Measurements from ENCODE around the gene C11orf24. TPM values are rescaled to one million over a fixed set of nuclear protein-coding genes. Genes with fewer than 3 reads are reported as not detected.

C11orf24 gene
- total and polyA plus RNA-seq, 2 of the 4 experiments (the other 2 are of a cell fraction) = 42.5 to 135 TPM

GRCh38 chr11:68270196-68271022, 1.4 kb downstream of the C11orf24 start:
- peak overlapping the region; percentile 40; the same call in 1 of the 2 replicates for H2BK120ac ChIP-seq (ENCODE audit: low read depth, low read length)
- H3K9me1 ChIP-seq (ENCODE audit: insufficient read depth, low read length) = peaks cover 25% of the 10 kb centered on the region
- H2BK5ac ChIP-seq (ENCODE audit: low read depth, low read length, poor library complexity, severe bottlenecking) = peak overlapping the region; percentile 90
- peak overlapping the region; percentile 57 to 72; a peak in 3 of 4 replicates for H4K8ac ChIP-seq (ENCODE audit: low read depth in 2 of 2, low read length in 2 of 2)
- no peaks in the 10 kb centered on the region for H3K9me3 ChIP-seq (ENCODE audit: control insufficient read depth, insufficient read depth, low read length)
- peak overlapping the region; percentile 31; the same call in 1 of the 2 replicates for H4K5ac ChIP-seq (ENCODE audit: low read depth, low read length)
- no peak overlapping the region for H2AFZ ChIP-seq (replicated peaks; ENCODE audit: low read length, poor library complexity)
- ATAC-seq (ENCODE audit: low read depth) = no peak
- H3K79me1 ChIP-seq (ENCODE audit: low read depth in 1 of 2, low read length in 2 of 2) = peaks cover 29 to 65% of the 10 kb centered on the region in 2 experiments
- POLR2A ChIA-PET (ENCODE audit: unreplicated experiment) = interaction anchor here (0.5 kb wide), 1 partner anchor 38 kb away, joined by 8 read pairs; no protein-coding TSS in a partner anchor
- H2BK20ac ChIP-seq (ENCODE audit: low read depth, low read length) = peak overlapping the region; percentile 40; the same call in 1 of the 2 replicates
- peak overlapping the region; percentile 78 for H4K91ac ChIP-seq (ENCODE audit: insufficient read depth, low read depth, low read length)
- intact Hi-C loops (cut with micrococcal nuclease) = loop anchor here (1.0 kb wide), 4 partner anchors 27 to 177 kb away; no protein-coding TSS in a partner anchor
- H3K4me1 ChIP-seq (ENCODE audit: control insufficient read depth, insufficient read depth, low read length) = peaks cover 10% of the 10 kb centered on the region
- peak overlapping the region; percentile 88 for H3K56ac ChIP-seq (ENCODE audit: extremely low read depth, insufficient read depth, low read length)
- H3K23ac ChIP-seq (ENCODE audit: low read depth, low read length) = peak overlapping the region; percentile 89
- no peaks in the 10 kb centered on the region for H3K27me3 ChIP-seq (ENCODE audit: control insufficient read depth, insufficient read depth, low read length)
- H3K9ac ChIP-seq (ENCODE audit: low read depth, low read length) = peak overlapping the region; percentile 88
- peaks cover 23% of the 10 kb centered on the region for H3K36me3 ChIP-seq (ENCODE audit: control insufficient read depth, insufficient read depth, low read length)
- peak overlapping the region; percentile 76 for H3K27ac ChIP-seq (ENCODE audit: insufficient read depth, low read length)
- H3K4me2 ChIP-seq (ENCODE audit: low read depth, low read length) = peak overlapping the region; percentile 78
- no peak for DNase-seq
- CTCF ChIA-PET = interaction anchor here (0.6 to 1.1 kb wide), 5 partner anchors 13 to 109 kb away, joined by 3 read pairs; no protein-coding TSS in a partner anchor
- peak overlapping the region; percentile 75 for H3K4me3 ChIP-seq (ENCODE audit: insufficient read depth, low read depth, low read length)
- peak overlapping the region; percentile 3; the same call in 1 of the 2 replicates for H3K18ac ChIP-seq (ENCODE audit: low read depth, low read length)
- dilution Hi-C loops (cut with HindIII; ENCODE audit: low sequenced_read_pairs, unreplicated experiment) = no loop called here
- no CpG with 5 or more reads among the region's 8 CpGs for WGBS, 2 experiments (ENCODE audit: extremely low coverage in 2 of 2, insufficient read length in 1 of 2)
- in situ Hi-C loops (cut with MboI; ENCODE audit: low sequenced_read_pairs) = no loop called here
- TSS peak; percentile 37 for BruUV-seq (replicated peaks)
- H2AK5ac ChIP-seq (ENCODE audit: low read depth, low read length) = peak overlapping the region; percentile 94
- peak overlapping the region; percentile 80 for H2AK9ac ChIP-seq (replicated peaks; ENCODE audit: low read depth, low read length, poor library complexity)
- H4K20me1 ChIP-seq (ENCODE audit: insufficient read depth, low read length) = peaks cover 47% of the 10 kb centered on the region
- peak overlapping the region; percentile 73; the same call in 2 of the 3 replicates for H2BK15ac ChIP-seq (ENCODE audit: low read depth, low read length)
- peak overlapping the region; percentile 96 for H3K4ac ChIP-seq (ENCODE audit: low read depth, low read length)
- H3K14ac ChIP-seq (replicated peaks; ENCODE audit: low read depth, low read length) = peak overlapping the region; percentile 98
- no peak for TF ChIP-seq MAZ (IDR thresholded peaks at IDR 0.05; ENCODE audit: borderline replicate concordance, low read depth, low read length)
- TF ChIP-seq USF2 (IDR thresholded peaks at IDR 0.05; ENCODE audit: low read depth, low read length) = no peak
- TF ChIP-seq MAFK (IDR thresholded peaks at IDR 0.05; ENCODE audit: low read depth, low read length) = no peak
- TF ChIP-seq RFX5 (IDR thresholded peaks at IDR 0.05; ENCODE audit: low read depth, low read length) = no peak
- TF ChIP-seq BHLHE40 (IDR thresholded peaks at IDR 0.05; ENCODE audit: low read depth, low read length) = no peak
- no peak for TF ChIP-seq NFE2L2 (IDR thresholded peaks at IDR 0.05; ENCODE audit: low read depth, low read length)
- no peak for TF ChIP-seq ELK1 (IDR thresholded peaks at IDR 0.05; ENCODE audit: borderline replicate concordance, low read depth, low read length)
- no peak for TF ChIP-seq MXI1 (IDR thresholded peaks at IDR 0.05; ENCODE audit: borderline replicate concordance, low read depth, low read length)
- TF ChIP-seq POLR2A (IDR thresholded peaks at IDR 0.05; ENCODE audit: low read depth, low read length) = no peak; the same call in 1 of the 2 replicates
- TF ChIP-seq CTCF (conservative IDR thresholded peaks at IDR 0.05; ENCODE audit: low read depth, low read length) = no peak
- no peak for TF ChIP-seq RCOR1 (IDR thresholded peaks at IDR 0.05; ENCODE audit: insufficient replicate concordance, low read length)
- TF ChIP-seq CHD1 (IDR thresholded peaks at IDR 0.05; ENCODE audit: low read depth, low read length) = no peak
- TF ChIP-seq RAD21 (IDR thresholded peaks at IDR 0.05; ENCODE audit: low read length) = no peak
